NCI-H1092 (cell line): ENCODE results near the gene GPRC5B.

Source experiments
- DNase-seq: peaks from one replicate; lab custom pipeline; 2025; lab: John Stamatoyannopoulos, UW

The GPRC5B gene

GRCh38 chr16:19872179-19872863 is 12.3 kb downstream of the GPRC5B start:
- DNase-seq: no peak

- DNase-seq: no peak
Observed at GRCh38 chr16:19871721-19872120, 12.9 kb downstream of the GPRC5B start.

- DNase-seq: no peak
Observed at GRCh38 chr16:19868421-19868820, 16.2 kb downstream of the GPRC5B start.

GRCh38 chr16:19864566-19864965 is 20.1 kb downstream of the GPRC5B start:
- no peak for DNase-seq

- no peak for DNase-seq
Observed at GRCh38 chr16:19863990-19864389, 20.7 kb downstream of the GPRC5B start.

- DNase-seq: no peak
Observed at GRCh38 chr16:19861811-19862327, 22.8 kb downstream of the GPRC5B start.

GRCh38 chr16:19861133-19861532 is 23.5 kb downstream of the GPRC5B start:
- no peak for DNase-seq

- no peak for DNase-seq
Observed at GRCh38 chr16:19860166-19861041, 24.2 kb downstream of the GPRC5B start.

GRCh38 chr16:19859603-19860002 is 25.0 kb downstream of the GPRC5B start:
- no peak for DNase-seq

- no peak for DNase-seq
Observed at GRCh38 chr16:19859166-19859565, 25.5 kb downstream of the GPRC5B start.

- DNase-seq: no peak
Observed at GRCh38 chr16:19858340-19859018, 26.2 kb downstream of the GPRC5B start.

- no peak for DNase-seq
Observed at GRCh38 chr16:19857593-19858339, 26.9 kb downstream of the GPRC5B start.

- DNase-seq: no peak
Observed at GRCh38 chr16:19856120-19856519, 28.5 kb downstream of the GPRC5B start.

- DNase-seq: no peak
Observed at GRCh38 chr16:19854543-19854876, 30.1 kb downstream of the GPRC5B start.

GRCh38 chr16:19853742-19854542 is 30.7 kb downstream of the GPRC5B start:
- DNase-seq: no peak

- no peak for DNase-seq
Observed at GRCh38 chr16:19853132-19853741, 31.4 kb downstream of the GPRC5B start.

GRCh38 chr16:19851476-19851875 is 33.2 kb downstream of the GPRC5B start:
- DNase-seq: no peak

- no peak for DNase-seq
Observed at GRCh38 chr16:19850131-19850817, 34.4 kb downstream of the GPRC5B start.

- no peak for DNase-seq
Observed at GRCh38 chr16:19848756-19849155, 35.9 kb downstream of the GPRC5B start.

- DNase-seq: no peak
Observed at GRCh38 chr16:19846436-19846835, 38.2 kb downstream of the GPRC5B start.
